Hypothalamus (tissue), 51 donors: ENCODE measurements around the gene ZNF561.
"Not testable (repeated sequence)": the region's sequence is repeated elsewhere in the genome, so short reads cannot be mapped to it uniquely, and the experiment has no call there.

Experiments
- DNase-seq, 51 donors: peaks; one replicate each; lab custom pipeline; 2025; lab: John Stamatoyannopoulos, UW

ZNF561 gene

DNA sequence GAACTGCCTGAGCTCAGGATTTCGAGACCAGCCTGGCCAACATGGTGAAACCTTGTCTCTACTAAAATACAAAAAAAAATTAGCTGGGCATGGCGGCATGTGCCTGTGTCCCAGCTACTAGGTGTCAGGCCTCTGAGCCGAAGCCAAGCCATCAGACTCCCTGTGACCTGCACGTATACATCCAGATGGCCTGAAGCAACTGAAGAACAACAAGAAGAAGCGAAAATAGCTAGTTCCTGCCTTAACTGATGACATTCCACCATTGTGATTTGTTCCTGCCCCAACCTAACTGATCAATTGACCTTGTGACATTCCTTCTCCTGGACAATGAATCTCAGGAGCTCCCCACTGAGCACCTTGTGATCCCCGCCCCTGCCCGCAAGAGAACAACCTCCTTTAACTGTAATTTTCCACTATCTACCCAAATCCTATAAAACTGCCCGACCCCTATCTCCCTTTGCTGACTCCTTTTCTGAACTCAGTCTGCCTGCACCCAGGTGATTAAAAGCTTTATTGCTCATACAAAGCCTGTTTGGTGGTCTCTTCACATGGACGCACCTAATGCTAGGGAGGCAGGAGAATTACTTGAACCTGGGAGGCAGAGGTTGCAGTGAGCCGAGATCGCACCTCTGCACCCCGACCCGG, 38.8 kb downstream of the ZNF561 start:
- DNase-seq = not testable (repeated sequence)

GRCh38 chr19:9580728-9581127, 40.3 kb downstream of the ZNF561 start:
- no peak for DNase-seq

GRCh38 chr19:9570255-9570654, 50.8 kb downstream of the ZNF561 start:
- DNase-seq = no peak

DNA sequence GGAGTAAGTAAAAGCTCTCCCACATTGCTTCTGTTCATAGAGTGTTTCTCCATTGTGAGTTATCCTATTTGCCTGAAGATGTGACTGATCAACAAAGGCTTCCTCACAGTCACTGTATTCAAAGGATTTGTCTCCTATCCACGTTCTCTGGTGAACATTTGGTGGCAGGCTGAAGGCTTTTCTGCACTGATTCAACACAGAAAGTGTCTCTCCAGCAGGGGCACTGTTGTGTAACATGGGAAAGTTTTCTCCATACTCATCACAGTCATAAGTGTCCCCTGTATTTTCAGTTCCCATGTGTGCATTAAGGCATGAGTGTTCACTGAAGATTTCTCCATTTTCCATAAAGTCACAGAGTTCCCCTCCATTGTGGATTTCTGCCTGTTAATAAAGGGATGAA, 54.3 kb downstream of the ZNF561 start:
- no peak for DNase-seq

GRCh38 chr19:9565900-9566705, 54.9 kb downstream of the ZNF561 start:
- DNase-seq = no peak
